Measurements from ENCODE around the gene CXCR2. TPM values are rescaled to one million over a fixed set of nuclear protein-coding genes. Genes with fewer than 3 reads are reported as not detected.
"Not testable (repeated sequence)": the region's sequence is repeated elsewhere in the genome, so short reads cannot be mapped to it uniquely, and the experiment has no call there.

CXCR2 gene
- total RNA-seq, 1 experiment from 2014 or later, result not detected

DNA sequence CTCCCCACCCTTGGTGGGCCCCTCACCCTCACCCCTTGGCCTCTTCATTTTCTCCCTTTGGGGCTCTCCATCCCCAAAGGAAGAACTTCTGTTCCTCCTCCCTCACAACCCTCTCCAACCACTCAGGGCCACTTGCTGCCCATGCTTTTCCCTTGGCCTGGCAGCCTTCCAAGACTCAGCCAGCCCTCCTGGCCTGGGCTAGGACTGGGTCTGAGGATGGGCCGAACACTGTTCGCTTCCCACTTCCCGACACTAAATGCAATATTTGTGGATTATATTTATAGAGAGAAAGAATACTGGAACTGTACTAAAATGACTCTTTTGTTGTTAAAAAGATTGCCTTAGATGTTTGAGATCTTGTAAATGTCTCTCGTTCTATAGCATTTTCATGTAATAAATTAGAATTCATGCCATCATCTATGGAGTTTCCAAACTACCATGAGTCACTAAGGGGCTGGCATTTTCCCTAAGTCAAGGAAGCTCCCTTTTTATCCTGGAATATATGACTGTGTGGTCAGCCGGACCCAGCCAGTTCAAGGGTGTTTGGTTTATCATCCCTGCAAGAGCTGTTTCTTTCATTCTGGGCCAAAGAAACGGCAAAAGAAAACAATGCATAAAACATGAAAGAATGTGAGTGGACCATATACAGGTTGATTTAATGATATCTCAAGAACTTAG, 3.8 kb downstream of the CXCR2 start:
- DNase-seq (ENCODE audit: low read depth), result peak; percentile 56

DNA sequence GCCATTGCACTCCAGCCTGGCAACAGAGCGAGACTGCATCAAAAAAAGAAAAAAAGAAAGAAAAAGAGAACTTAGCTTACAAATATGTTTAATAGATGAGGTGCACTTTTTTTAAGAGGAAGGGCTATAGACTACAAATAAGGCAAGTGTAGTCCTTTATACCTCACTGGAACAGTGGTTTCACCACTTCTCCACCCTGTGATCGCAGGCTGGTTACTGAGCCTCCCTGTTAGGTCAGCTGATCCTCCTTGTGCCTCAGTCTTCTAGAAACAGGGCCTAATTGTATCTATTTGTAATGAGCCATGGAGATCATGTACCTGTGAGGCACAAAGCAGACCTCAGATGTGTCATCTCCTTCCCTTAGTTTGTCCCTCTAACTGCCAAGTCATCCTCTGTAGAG, 4.5 kb downstream of the CXCR2 start:
- no peak for DNase-seq (ENCODE audit: low read depth)

DNA sequence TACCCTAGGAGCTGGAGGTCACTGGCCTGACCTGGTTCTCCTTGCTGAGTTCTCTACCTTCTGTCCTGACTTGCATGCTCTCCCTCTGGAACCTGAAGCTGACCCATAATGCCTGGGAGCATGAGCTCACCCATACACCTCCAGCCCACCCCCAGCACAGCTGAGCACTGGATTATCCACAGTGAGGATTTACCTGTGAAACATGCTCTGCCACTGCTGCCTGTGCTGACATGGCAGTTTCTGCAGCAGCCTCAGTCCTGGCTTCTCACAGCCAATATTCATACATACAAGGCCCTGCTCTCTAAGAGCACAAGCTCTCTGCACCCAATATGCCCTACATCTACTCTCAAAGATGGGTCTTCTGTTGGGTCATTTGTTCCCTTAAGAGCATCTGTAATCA, 5.0 kb downstream of the CXCR2 start:
- DNase-seq (ENCODE audit: low read depth), result no peak

DNA sequence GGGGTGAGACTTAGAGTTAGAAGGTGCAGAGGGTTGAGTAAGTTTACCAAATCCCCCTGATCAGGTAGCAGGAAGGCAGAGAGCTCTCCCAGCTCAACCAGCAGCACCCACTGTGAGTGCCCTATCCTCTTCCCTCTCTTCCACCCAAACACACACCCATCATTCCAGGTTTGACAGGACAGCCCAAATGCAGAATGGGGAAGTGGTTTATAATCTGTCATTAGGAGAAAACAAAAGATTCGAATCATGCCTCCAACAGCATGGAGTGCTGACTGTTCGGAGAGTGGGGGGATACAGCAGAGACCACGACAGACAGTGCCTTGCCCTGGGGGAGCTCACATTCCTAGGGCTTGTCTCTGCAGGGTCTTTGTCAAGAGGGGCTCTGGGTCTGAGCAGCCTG, 11.7 kb downstream of the CXCR2 start:
- DNase-seq (ENCODE audit: low read depth), result no peak

DNA sequence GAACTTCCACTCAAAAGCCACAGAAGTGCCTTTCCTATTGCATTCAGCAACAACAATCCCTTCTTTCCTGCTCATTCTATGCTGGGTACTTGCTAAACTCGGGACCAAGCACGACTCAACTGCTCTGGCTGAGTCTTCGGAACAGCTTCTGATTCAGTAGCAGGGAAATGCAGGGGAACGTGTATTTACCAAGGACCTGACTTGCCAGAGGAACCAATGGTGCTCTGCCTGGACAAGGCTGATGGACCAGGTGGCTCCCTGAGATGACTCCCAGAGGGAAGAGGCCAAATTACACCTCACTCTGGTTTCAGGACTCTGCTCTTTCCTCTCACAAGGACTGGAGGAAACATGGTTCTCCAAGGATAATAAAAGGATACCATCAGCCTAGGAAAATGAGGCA, 12.2 kb downstream of the CXCR2 start:
- DNase-seq (ENCODE audit: low read depth), result no peak

DNA sequence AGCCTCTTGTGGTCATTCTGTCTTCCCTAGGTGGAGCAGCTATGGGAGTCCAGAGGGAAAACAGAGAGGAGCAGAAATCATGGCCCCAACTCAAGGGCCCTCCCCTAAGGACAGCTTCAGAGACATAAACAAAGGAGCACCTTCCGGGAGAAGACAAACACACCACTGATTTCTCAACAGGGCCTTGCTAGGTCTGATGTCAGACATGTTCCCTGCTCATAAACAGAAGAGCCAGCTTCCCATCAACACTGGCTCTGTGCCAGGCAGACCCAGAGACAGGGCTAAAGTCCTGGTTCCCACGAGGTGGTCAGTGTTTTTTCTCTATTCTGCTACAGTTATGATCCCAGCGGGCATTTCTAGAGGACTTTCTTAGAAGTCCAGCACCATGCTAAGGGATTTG, 19.3 kb downstream of the CXCR2 start:
- no peak for DNase-seq (ENCODE audit: low read depth)

DNA sequence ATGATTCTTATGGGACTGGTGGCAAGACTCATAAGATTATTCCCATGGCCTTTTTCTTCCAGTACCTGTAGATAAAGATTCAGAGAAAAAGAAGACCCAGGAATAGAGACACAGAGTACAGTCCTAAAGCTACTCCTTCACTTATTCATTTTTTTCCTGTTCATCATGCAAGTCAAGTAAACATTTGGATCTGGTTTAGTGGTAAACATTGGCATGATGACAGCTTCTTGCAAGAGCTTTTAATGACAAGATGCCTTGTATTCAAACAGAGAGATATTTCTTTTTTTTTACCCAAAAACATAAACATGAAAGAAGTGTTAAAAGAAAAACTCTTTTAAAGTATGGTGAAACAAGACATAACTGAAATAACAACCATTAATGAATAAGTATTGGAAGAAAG, 20.2 kb downstream of the CXCR2 start:
- DNase-seq (ENCODE audit: low read depth), result no peak

DNA sequence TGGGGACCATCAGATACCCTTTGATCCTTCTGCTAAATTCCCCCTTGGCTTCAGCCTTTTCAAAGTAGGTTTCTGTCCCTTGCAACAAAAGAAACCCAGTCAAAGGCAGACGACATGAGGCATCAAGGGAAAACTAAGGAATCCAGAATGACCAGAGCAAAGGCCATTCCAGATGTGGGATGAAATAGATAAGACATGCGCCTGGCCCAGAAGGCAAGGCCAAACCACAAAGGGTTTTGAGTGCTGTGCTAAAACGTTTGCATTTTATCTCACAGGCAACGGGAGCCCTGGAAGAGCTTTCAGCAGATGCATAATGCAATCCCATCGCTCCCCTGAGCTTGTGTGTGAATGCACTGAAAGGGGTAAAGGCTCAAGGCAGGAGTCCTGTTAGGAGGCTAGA, 23.3 kb downstream of the CXCR2 start:
- DNase-seq (ENCODE audit: low read depth), result no peak

DNA sequence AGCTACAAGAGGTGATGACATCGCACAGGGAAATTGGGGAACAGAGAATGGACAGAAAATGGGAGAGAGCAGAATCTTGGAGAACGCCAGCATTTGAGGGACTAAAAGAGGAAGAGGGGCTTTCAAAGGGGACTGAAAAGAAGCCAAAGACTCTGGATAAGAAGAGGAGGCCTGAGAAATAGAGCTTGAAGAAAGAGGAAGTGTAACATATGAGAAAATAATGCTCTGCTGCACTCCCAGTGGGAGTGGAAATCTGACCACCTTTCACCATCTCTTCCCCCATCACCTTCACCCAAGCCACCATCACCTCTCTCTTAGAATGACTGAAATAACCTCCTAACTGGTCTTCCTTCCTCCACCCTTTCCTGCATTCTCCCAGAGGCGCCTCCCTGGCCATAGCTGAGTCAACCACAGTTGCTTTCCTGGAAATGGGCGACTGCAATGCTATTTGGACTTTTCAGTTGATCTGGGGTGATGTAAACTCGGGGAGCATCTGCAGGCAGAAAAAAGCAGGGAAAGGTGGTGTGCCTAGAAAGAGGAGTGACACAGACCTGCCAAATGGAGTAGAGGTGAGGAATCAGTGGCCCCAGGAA, 24.1 kb downstream of the CXCR2 start:
- DNase-seq (ENCODE audit: low read depth), result no peak

DNA sequence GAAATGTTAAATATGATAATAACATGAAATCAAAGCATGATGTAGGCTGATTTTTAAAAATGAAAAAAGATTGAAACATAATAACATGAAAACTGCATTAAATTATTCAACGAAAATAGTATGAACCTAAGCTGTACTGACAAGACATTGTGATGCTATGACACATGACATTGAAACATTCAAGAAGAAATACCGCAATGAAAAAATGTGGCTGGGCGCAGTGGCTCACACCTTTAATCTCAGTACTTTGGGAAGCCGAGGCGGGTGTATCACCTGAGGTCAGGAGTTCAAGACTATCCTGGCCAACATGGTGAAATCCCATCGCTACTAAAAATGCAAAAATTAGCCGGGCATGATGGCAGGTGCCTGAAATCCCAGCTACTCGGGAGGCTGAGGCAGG, 26.3 kb downstream of the CXCR2 start:
- DNase-seq (ENCODE audit: low read depth), result no peak

DNA sequence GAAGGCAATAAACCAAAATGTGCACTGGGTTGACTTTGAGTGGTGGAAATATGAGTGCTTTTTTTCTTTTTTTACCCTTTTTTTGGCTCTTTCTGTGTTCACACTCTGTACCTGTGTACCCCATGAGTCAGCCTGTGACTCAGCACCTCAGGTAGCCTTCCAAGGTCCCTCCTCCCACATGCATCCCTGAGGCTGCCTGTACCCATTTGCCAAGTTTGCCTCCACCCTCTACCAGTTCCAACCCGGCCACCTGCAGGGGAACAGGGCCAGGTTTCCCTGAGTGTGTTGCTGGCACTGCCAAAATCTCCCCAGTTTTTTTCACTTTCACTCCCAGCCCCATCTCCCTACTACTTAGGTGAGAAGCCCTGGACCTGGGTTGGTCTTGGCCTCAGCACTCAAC, 26.9 kb downstream of the CXCR2 start:
- no peak for DNase-seq (ENCODE audit: low read depth)

DNA sequence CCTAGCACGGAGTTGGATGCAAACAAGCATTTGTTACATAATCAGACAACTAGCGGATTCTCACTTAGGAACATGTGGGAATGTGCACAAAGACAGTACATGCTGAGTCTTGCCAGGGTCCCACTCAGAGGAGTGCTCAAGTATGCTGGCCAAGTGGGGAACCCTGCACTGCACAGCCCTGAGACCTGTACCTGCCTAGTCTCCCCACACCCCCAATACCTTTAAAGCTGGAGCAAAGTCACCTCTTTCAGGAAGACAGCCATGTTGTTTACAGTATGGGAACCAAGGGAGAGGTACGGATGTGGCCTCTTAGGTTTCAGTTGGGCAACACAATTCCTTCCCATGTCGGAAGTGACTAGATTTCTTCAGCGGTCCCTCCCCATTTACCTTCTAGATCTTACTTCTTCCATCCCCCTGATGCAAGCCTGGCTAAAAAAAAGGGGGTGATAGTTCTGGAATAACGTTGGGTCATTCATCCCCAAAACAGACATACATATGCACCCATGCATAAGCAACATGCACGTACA, 30.2 kb downstream of the CXCR2 start:
- DNase-seq (ENCODE audit: low read depth), result no peak

DNA sequence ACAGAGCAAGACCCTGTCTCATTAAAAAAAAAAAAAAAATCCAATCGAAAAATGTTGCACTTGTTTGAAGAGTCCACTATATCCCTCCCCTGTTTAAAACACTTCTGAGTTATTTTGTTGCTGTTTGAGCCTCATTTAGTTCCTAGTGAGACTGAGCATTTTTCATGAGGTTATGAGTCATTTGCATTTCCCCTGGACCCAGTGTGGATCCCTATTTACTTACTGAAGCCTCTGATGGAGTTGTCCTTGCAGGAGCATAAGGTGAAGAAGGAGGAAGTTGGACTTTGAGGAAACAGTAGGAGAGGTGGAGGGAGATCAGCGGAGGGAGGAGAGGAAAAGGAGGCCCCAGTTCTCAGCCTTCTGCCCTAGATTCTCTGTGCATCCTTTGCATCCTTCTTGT, 35.8 kb downstream of the CXCR2 start:
- DNase-seq (ENCODE audit: low read depth), result no peak

DNA sequence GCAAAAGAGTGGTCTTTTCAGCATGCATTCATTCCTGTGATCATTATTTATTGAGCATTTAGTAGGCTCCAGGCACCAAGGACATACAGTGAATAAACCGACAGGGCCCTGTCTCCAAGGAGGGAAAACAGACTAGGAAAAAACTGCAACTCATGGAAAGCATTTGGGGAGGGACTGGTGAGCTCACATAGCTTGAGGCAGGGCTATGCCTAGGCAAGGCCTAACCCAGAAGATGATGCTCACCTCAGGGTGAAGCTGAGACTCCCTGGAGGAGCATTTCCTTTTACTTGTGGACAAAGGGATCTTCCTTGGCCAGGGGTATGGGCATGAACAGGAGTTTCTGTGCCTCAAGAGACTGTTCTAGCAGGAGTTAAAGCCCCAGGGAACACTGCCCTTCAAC, 37.0 kb downstream of the CXCR2 start:
- DNase-seq (ENCODE audit: low read depth), result no peak

DNA sequence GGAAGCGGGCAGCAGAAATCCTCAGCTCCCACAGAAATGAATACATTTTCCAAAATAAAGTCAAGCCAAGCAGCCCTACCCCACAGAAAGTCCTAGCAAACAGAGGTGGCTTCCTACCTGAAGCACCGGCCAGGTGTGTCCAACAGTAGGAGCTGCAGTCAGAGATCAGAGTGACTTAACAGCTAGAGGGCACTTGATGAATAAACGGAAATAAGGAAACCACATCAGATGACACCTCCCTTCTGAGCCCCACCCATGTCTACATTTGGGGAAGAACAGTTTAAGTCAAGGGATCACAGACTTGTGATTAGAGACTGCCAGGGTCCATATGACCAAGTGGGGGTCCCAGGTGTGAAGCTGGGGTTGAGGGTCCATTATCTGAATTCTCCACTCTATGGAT, 41.0 kb downstream of the CXCR2 start, which contains the start of gene CXCR1:
Gene CXCR1, minus strand, starts transcription at position 172 of the 400 bp plus-strand sequence. CDS start 1,751 bp downstream, outside the sequence.
- no peak for DNase-seq (ENCODE audit: low read depth)

DNA sequence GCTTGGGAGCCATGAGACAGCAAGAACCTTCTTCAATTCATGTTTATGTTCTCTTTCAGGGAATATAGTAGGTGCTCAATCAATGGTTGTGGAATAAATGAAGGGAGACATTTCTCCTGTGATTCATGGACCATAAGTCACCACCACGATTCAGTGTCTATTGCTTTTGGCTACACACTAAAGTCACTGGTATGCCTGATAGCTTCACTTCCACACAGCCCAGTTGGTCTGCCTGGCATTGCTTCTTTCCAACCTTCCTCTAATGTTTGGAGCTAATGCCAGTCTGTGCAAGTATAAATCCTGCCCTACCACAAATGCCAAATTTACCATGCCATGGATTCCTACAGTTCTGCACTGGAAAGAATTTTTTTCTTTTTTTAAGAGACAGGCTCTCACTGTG, 42.2 kb downstream of the CXCR2 start:
- DNase-seq (ENCODE audit: low read depth), result no peak

DNA sequence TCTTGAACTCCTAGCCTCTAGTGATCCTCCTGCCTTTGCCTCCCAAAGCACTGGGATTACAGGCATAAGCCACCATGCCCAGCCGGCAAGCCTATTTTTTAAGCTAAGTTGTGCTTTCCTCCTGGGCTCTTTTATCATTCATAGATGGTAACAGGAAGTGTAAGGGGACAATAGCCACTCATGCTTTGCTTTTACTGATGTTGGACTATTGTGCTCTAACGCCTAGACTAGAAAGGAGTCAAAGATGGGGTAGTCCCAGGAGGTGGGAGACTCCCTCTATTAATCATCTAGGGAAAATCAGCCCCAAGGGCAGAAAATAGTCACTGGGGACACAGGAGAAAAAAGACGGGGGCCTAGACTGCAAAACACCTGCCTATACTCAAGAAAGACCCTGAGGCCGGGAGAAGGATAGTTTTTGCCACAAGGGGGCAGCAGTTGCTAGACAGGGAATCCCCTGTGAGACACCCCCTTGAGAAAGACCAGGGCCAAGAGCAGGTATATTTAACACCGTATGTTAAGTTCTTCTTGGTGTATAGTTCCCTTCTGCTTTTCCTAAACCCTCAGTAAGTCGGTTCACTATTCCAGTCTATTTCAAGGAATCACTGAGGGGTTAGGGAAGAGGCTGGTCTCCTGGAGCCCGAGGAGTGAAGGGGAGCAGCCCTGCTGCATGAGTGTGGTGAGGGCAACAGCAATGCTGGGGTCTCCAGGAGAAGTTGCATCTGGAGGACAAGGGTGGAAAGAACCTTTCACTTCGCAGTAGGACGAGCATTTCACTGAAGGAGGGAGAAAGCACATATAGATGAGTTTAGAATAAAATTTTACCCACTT, 43.0 kb downstream of the CXCR2 start:
- DNase-seq (ENCODE audit: low read depth), result peak; percentile 45

DNA sequence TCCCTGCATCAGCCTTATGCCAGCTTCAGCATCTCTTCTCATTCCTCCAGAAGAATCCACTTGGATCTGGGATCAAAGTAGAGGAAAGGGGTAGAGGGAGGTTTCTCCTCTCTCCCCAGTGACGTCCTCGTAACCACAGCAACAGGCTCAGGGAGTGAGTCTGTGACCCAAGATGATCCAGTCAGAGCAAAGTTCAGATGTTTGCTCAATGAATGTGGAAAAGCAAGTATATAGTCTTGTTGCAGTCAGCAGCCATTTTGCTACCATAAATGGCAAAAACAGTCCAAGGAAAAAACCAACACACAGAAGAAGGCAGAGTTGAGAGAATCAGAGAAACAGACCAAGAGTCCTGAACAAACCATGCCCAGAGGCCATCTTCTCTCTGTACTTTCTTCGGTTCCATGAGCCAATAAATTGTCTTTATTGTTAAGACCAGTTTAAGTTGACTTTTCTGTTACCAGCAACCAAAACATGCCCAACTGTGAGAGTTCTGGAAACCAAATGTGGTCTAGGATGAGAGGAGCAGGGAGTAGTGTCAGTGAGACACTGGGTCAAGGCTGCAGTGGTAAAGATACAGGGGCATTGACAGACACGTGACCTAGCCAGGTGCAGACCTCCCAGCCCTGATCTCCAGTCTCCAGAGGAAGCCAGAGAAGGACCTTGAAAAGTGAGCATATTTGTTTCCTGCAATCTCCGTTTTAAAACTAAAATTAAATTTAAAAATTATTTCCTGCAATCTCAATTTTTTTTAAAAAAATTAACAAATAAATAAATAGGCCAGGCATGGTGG, 44.1 kb downstream of the CXCR2 start:
- DNase-seq (ENCODE audit: low read depth), result no peak

DNA sequence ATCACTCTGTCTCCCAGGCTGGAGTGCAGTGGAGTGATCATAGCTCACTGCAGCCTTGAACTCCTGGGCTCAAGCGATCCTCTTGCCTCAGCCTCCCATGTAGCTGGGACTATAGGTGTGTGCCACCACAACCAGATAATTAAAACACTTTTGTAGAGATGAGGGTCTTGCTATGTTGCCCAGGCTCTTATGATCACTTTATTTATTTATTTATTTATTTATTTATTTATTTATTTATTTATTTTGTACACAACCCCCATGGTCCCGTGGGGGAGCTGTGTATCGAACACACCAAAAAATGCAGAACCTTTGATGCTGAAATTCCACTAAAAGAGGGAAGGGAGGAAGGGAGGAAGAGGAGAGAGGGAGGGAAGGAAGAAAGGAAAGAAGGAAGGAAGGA, 45.9 kb downstream of the CXCR2 start:
- not testable (repeated sequence) for DNase-seq (ENCODE audit: low read depth)

DNA sequence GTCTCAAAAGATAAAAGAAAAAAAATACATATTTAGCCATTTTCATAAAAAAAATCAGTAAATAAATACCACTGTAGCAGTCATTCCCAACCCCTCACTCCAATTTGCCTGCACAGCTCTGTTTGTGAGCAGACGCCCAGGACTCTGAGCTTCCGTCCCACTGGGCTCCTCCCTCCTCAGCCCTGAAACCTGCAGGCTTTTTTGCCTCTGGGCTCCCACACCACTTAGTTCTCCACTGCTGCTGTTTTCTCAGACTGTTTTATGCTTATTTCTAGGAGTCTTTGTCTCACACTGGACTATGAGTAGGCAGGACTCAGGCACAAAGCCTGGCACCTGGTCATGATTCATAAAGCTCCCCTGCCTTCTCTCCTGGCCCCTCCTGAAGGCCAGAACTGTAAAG, 47.0 kb downstream of the CXCR2 start:
- DNase-seq (ENCODE audit: low read depth), result peak; percentile 11

DNA sequence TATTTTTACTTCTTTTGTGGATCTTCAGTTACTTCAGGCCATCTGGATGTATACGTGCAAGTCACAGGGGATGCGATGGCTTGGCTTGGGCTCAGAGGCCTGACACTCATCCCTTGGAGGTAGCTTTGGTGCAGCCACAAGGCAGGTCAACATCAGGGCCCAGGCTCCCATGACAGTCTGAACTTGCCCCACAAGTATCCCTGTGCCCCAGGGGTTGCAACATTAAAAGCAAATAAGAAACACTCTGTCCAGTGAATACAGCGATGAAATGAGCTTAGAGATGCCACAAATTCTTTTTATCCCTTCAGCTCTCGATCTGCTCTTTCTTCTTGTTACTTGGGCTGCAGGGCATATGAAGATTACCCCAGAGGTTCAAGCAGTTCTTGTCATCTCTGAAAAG, 54.0 kb downstream of the CXCR2 start:
- DNase-seq (ENCODE audit: low read depth), result no peak

All from Daoy (cell line).